Inferior parietal cortex (tissue), 1 donor: ENCODE results near the gene RBM19.

Source experiments
- DNase-seq: peaks from one replicate; pipeline ENCODE4 v3.0.0-alpha.2; 2016; ENCODE audit errors: extremely low spot score

RBM19 gene

GRCh38 chr12:113858841-113859386 is 107.2 kb downstream of the RBM19 start:
- no peak for DNase-seq

GRCh38 chr12:113857371-113857770 is 108.8 kb downstream of the RBM19 start:
- no peak for DNase-seq

DNA sequence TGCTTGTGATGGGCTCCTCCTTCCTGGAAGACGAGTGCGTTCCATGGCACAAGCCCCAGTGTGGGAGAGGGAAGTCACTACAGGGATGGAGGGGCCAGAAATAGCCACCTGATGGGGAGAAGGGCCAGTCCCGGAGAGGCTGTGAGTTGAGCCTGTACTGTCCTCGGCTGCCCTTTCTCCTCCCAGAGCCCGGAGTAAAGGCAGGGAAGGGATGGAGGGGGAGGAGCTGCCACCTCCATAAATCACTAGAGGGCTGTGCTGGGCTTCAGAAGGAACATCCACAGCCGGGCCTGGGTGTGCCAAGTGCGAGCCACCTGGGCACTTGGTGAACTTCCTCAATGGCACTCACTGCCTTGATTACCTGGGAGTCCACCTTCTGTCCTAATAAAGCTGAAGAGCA is 110.1 kb downstream of the RBM19 start:
- DNase-seq = no peak

DNA sequence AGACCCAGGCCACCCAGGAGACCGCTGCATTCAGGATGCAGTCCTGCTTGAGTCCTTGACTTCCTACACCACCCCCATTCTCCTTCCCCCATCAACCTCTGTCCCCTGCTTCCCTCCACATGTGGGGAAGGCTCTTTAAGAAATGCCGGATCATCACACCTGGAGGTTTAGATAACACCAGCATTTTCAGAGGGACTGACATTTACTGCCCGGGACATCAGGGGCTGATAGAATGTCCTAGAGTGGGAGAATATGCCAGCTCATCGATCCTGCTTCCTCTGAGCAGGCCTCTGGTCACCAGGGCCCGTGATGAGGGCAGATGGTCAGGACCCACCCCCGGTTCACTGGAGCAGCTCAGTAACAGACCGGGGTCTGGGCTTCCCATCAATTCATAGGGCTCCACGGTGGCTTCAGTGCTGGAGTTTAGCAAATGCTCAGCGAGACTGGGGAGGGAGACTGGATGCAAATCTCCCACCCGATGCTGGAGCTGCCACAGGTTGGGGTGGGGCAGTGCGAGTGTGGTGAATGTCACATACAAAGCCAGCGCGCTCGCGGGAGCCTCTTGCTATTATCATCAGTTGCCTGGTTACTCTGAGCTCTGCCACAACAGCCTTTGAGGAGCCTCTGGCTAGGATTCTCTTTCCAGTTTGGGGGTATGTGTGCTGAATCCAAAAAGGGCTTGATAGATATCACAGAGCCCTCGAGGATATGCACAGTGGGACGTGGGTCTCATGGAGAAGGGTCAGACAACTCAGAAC is 111.6 kb downstream of the RBM19 start:
- DNase-seq = no peak

DNA sequence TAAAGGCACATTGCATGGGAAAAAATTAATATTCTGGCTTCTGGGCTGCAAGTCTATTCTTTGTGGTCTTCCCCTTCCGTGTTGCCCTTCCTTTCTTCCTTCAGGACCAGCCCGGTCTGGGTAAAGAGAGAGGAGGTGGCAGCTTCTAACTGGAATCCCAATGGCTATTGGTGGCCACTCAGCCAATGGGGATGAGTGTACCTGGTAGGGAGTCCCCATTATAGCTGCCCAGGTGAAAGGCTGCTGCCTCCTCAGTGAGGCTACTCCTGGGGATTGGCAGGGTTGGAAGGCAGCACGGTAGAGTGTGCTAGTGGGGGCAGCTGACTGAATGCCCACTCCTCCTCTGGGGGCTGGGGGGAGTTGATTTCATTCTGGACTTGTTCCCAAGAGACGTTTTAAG is 112.6 kb downstream of the RBM19 start:
- DNase-seq = no peak

- DNase-seq = no peak
These were observed 113.2 kb downstream of the RBM19 start for GRCh38 chr12:113852695-113853490.

GRCh38 chr12:113852264-113852663 is 113.9 kb downstream of the RBM19 start:
- no peak for DNase-seq

DNA sequence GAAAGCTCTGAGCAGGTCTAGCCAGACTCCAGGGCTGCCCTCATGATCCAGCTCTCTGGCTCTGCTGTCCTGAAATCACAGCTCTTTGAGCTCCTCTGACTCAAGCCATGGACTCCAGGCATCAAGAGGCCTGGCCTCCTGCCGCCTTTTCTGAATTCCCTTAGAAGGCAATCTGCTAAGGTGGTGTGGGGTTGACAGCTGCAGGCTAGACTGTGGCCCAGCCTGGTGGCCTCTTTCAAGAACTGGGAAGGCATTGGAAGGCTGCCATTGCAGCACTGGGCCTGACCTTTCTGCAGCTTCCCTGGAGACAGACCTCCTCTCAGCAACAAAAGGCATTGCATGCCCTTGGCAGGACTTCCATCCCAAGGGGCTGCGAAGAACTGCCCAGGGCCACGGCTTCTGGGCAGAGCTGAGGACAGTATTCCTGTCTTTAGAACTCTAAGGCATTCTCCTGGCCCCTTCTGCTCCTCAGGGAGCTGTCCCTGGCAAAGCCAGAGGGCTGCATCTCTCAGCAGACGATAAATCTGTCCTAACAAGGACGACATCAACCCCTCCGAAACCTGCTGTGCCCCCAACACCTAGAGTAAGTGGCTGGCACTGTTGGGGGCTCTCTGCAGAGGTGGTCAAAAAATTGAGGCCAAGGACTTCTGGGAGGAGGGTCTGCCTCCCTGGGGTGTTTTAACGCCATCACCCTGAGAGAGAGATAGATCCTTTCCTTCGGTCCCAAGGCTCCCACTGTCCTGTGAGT is 115.6 kb downstream of the RBM19 start:
- no peak for DNase-seq

- no peak for DNase-seq
These were observed 118.3 kb downstream of the RBM19 start for GRCh38 chr12:113847856-113848255.

DNA sequence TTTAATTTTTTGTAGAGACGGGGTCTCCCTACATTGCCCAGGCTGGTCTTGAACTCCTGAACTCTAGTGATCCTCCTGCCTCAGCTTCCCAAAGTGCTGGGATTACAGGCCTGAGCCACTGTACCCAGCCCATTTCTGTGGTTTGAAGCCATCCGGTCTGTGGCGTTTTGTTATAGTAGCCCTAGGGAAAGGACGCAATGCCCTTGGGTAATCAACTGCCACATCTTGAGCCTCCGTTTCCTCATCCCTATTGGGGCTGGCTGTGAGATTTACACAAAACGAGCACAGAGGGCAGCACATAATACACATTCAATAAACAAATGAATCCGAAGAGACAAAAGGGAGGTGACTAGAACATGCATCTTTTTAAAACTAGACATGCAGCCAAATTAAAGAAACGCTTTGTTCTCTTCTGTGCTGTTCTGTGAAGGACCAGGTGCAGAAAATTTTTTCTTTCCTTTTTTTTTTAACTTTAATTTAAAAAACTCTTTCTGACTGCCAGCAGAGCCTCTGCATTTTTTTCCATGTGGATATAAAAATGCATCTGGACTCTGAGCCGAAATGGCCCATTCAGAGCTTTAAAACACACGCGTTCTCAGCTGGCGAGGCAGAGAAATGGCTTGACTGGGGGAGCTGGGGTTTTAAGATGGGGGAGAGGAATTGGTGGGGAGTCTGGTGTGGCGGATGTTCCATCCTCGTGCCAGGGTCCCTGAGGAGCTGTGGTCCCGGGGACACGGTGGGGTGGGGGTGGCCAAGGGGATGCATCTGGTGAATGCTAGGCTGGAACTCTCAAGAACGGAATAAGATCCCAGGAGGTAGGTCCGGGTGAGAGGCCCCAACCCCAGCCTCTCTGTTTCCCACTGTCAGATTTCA is 119.0 kb downstream of the RBM19 start:
- no peak for DNase-seq

DNA sequence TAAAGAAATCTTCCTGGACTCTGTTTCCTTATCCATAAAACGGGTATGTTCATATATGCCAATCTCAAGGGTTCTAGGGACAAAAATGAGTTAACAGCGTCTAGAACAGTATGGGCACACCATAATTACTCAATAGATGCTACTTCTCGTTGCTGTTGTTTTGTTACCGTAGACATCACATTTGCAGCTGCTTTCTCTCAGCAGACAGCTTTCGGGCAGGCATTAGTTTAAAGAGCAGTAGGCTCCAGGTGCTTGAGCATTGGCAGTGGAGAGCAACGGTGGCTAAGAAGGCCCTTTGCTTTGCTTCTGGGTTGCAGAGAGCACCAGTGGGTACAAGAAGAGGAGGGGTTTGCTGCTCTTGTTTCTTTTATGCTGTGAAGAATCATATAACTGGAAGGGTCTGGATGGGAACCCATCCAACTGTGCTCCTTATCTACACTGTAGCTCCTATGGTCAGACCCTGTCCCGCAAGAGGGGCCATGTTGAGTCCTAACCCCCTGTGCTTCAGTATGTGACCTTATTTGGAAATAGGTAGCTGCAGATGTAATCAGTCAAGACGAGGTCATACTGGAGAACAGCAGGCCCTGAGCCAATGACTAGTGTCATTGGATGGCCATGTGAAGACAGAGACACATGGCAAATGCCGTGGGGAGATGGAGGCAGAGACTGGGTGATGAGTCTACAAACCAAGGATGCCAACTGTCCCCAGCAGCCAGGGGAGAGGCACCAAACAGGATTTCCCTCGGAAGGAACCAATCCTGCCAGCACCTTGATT is 120.0 kb downstream of the RBM19 start:
- no peak for DNase-seq

DNA sequence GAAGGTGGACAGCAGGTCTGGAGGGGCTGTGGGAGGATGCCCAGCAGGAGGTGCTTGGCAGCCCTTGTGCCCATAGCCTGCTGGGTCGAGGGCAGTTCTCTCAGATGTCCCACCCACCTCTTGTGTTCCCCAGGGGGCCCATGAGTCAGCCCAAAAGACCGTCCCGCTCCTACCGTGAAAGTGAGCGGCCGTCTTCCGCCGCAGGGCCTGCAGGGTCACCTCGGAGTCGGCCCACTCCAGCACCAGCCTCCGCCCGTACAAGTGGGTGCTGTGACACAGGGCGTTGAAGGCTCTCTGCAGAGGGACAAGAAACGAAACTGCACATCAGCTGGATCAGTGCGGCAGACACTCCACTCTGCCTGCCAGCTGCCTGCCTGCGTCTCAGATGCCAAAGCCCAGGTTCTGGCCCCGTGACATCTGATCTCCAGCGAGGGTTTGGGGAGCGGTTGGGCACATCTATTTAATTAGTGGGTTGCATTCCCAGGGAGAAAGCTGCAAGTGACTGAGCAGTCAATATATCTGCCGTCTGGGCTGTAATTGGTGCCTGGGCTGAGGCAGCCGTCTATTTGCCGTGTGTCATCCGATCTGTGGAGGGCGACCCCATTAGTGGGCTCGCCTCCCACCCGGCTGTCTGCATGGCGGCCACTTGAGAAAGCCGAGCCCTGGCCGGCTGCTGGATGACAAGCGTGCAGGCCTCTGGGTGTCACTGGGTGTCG is 121.5 kb downstream of the RBM19 start:
- DNase-seq = no peak

DNA sequence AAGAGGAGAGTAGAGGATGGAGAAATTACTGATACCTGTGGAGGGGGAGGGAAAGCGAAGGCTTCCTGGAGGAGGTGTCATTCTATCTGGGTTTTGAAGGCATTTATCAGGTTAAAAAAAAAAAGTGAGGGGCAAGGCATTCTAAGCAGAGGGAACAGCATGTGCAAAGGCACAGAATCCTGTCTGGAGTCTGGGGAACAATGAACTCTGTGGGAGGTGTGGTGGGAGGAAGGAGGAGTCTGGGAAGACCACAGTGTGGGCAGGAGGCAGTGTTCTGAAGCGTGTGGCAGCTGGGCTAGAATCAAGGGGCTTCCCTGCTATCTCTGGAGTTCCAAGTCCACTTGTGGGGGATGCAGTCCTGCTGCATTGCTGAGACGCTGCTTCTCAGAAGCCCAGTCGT is 123.4 kb downstream of the RBM19 start:
- DNase-seq = no peak

DNA sequence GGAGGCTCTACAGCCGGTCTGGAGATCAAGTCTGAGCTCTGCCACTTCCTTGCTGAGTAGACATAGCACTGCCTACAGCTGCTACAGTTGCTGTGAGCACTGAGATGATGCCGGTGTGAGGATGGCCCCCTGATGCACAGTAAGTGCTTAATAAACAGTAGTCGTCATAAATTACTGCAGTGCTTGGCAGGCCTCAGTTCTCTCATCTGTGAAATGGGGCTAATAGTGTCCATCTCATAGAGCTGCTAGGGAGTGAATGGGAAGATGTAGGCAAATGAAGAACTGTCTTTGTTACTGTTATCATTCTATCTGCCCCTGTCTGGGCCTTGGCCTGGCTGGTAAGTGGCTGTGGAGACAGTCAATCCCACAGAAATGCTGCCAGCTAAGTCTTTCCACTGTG is 124.3 kb downstream of the RBM19 start:
- DNase-seq = no peak

DNA sequence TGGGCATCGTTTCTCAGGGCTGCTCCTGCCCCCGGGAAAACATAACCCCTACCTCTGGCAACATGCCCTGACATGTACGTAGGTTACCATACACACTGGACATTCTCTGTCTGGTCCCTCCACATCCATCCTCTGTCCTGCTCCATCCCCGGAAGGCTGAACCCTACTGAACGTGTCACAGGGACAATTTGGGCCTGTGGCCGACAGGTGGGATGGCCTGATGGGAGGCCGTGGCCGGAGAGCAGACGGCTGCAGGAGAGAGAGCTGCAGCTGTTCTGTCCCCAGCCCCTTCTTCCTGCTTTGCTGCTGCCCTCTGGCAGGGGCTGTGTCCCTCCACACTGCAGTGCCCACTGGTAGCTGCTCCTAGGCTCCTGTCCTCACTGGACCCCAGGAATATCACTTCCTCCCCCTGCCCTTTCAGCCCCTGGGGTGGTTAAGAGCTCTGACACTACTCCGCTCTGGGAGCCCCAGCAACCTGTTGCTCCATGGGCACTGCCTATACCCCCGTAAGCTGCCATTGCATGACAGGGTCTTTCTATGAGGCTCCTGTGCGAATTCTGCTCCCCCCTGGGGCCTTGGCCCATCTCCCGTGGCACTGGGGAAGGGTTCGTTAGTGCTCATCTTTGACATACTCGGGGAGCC is 125.6 kb downstream of the RBM19 start:
- DNase-seq = no peak

- DNase-seq = no peak
These were observed 127.2 kb downstream of the RBM19 start for GRCh38 chr12:113838896-113839295.

DNA sequence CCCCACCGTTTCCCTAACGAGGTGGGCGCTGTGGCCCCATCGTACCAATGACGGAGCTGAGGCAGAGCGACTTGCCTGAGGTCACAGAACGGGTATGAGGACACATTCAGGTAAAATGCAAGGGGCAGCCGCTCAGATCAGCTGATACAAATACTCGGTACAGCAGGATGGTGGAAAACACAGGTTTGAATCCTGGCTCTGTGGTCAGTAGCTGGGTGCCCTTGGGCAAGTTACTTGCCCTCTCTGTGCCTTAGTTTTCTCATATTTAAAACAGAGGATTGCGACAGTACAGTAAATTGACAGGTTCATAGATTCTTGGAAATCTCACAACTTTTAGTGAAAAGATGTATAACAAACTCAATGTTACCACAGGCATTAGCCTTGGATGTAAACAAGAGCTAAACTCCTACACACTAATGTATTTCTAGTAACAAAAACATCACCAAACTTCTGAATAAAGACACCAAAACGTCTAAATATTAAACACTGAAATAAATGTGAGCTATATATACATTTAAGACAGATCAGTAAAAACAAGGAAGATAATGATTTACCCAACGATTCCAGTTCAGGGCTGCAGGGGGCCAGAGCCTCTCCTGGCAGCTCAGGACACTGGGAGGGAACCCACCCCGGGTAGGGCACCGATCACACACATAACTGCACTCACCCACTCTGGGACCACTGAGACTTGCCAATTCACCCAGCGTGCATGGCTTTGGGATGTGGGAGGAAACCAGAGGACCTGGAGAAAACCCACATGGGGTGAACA is 128.4 kb downstream of the RBM19 start:
- DNase-seq = no peak

GRCh38 chr12:113837084-113837483 is 129.0 kb downstream of the RBM19 start:
- DNase-seq = no peak

- no peak for DNase-seq
These were observed 130.2 kb downstream of the RBM19 start for GRCh38 chr12:113835896-113836295.
